Measurements from ENCODE around the gene RPS6KA2. TPM values are rescaled to one million over a fixed set of nuclear protein-coding genes. Genes with fewer than 3 reads are reported as not detected.

The RPS6KA2 gene
- total RNA-seq, 1 donor from 2014 or later = 124 TPM

GRCh38 chr6:166442131-166442685 is 184.8 kb downstream of the RPS6KA2 start:
- no peak overlapping the region for H3K27ac Mint-ChIP-seq (ENCODE audit: unreplicated experiment)
- no peaks in the 10 kb centered on the region for H3K4me1 Mint-ChIP-seq (ENCODE audit: low read depth)
- TF ChIP-seq, protein P1, sequence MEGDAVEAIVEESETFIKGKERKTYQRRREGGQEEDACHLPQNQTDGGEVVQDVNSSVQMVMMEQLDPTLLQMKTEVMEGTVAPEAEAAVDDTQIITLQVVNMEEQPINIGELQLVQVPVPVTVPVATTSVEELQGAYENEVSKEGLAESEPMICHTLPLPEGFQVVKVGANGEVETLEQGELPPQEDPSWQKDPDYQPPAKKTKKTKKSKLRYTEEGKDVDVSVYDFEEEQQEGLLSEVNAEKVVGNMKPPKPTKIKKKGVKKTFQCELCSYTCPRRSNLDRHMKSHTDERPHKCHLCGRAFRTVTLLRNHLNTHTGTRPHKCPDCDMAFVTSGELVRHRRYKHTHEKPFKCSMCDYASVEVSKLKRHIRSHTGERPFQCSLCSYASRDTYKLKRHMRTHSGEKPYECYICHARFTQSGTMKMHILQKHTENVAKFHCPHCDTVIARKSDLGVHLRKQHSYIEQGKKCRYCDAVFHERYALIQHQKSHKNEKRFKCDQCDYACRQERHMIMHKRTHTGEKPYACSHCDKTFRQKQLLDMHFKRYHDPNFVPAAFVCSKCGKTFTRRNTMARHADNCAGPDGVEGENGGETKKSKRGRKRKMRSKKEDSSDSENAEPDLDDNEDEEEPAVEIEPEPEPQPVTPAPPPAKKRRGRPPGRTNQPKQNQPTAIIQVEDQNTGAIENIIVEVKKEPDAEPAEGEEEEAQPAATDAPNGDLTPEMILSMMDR (IDR thresholded peaks at IDR 0.05) = no peak
- no peak overlapping the region for H3K4me3 Mint-ChIP-seq (ENCODE audit: unreplicated experiment)
- no peak for DNase-seq (ENCODE audit: low spot score)
- peaks cover 38% of the 10 kb centered on the region for H3K36me3 Mint-ChIP-seq (ENCODE audit: low read depth)
- no peaks in the 10 kb centered on the region for H3K27me3 Mint-ChIP-seq (ENCODE audit: low read depth)
- H3K9me3 Mint-ChIP-seq (ENCODE audit: low read depth) = no peaks in the 10 kb centered on the region

GRCh38 chr6:166441325-166442078 is 185.5 kb downstream of the RPS6KA2 start:
- Mint-ChIP-seq H3K27me3 (ENCODE audit: low read depth) (no peaks in the 10 kb centered on the region), H3K4me3 (ENCODE audit: unreplicated experiment) (no peak overlapping the region), H3K27ac (ENCODE audit: unreplicated experiment) (no peak overlapping the region), H3K9me3 (ENCODE audit: low read depth) (no peaks in the 10 kb centered on the region), H3K36me3 (ENCODE audit: low read depth) (peaks cover 31% of the 10 kb centered on the region), H3K4me1 (ENCODE audit: low read depth) (no peaks in the 10 kb centered on the region)
- TF ChIP-seq, protein P1 (IDR thresholded peaks at IDR 0.05) = no peak
- DNase-seq (ENCODE audit: low spot score) = no peak

DNA sequence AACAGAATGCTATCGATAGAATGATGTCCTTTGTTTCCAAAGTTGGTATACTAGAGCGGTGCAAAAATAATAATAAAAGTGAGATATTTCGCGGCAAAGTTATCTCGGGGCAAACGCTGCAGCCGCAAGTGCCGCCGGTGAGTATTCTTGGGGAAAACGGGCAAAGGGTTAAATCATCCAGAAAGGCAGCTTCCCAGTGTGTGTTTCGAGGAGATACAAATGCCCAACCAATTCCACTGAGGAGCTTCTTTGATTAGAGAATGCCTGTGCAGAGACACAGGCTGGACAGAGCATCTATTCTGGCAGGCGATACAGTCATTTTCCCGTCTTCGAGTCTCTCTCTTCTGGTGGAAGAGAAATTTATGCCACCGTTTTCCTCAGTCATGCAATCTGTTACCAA is 186.3 kb downstream of the RPS6KA2 start:
- TF ChIP-seq, protein P1 (IDR thresholded peaks at IDR 0.05) = no peak
- Mint-ChIP-seq H3K27ac (ENCODE audit: unreplicated experiment) (no peak overlapping the region), H3K4me3 (ENCODE audit: unreplicated experiment) (no peak overlapping the region), H3K9me3 (ENCODE audit: low read depth) (no peaks in the 10 kb centered on the region), H3K4me1 (ENCODE audit: low read depth) (no peaks in the 10 kb centered on the region), H3K36me3 (ENCODE audit: low read depth) (peaks cover 33% of the 10 kb centered on the region), H3K27me3 (ENCODE audit: low read depth) (no peaks in the 10 kb centered on the region)
- DNase-seq (ENCODE audit: low spot score) = no peak

DNA sequence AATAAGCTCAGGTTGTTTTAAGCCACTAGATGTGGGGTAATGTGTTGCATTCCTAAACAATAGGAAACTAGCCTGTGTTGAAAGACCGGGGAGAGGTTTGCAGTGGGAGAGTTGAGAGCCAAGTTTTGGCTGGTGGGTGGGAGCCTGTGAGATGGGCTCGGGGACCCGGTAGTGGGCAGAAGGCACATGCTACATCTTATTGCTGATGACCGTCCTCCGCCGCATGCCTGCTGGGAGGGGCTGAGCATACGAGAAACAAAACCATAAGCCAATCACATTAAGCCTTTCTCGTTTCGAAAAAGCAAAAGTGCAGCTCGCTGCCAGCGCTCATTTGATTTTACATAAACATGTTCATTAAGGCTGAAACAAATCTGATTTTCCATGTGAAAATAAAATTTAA is 186.9 kb downstream of the RPS6KA2 start:
- TF ChIP-seq, protein P1 (IDR thresholded peaks at IDR 0.05) = no peak
- no peak overlapping the region for H3K4me3 Mint-ChIP-seq (ENCODE audit: unreplicated experiment)
- H3K36me3 Mint-ChIP-seq (ENCODE audit: low read depth) = peaks cover 33% of the 10 kb centered on the region
- no peak for DNase-seq (ENCODE audit: low spot score)
- no peak overlapping the region for H3K27ac Mint-ChIP-seq (ENCODE audit: unreplicated experiment)
- no peaks in the 10 kb centered on the region for H3K4me1 Mint-ChIP-seq (ENCODE audit: low read depth)
- no peaks in the 10 kb centered on the region for H3K27me3 Mint-ChIP-seq (ENCODE audit: low read depth)
- no peaks in the 10 kb centered on the region for H3K9me3 Mint-ChIP-seq (ENCODE audit: low read depth)

DNA sequence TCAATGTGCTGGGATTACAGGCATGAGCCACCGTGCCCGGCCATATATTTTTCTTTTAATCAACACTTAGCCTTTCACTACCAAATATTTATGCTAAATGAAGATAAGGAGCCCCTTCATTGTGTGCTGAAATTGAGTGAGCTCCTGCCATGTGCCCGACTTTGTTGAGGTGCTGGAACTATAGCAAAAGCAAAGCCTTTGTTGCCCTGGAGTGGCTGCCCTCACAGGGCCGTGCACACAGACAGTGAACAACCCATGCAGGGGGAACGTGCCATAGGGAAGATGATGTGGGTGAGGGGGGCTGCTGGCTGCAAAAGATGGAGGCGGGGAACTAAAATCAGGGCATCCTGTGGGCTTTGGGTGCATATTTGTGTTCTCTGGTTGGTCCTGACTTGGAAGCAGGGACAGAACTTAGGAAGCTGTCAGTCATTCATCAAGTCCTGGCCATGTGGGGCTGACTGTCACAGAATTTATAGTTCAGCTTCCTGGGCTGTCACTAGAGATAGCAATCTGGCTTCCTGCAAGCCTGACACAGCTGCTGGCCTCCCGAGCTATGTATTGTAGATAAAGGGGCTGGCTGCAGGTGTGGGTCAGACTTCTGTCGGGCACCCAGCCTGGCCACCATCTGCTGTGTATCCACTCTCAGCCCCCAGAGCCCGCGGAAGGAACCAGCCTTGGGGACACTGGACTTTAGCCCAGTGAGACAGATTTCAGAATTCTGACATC is 187.5 kb downstream of the RPS6KA2 start:
- no peak overlapping the region for H3K4me3 Mint-ChIP-seq (ENCODE audit: unreplicated experiment)
- TF ChIP-seq, protein P1 (IDR thresholded peaks at IDR 0.05) = no peak
- H3K4me1 Mint-ChIP-seq (ENCODE audit: low read depth) = no peaks in the 10 kb centered on the region
- DNase-seq (ENCODE audit: low spot score) = no peak
- H3K27ac Mint-ChIP-seq (ENCODE audit: unreplicated experiment) = no peak overlapping the region
- H3K27me3 Mint-ChIP-seq (ENCODE audit: low read depth) = no peaks in the 10 kb centered on the region
- peaks cover 33% of the 10 kb centered on the region for H3K36me3 Mint-ChIP-seq (ENCODE audit: low read depth)
- H3K9me3 Mint-ChIP-seq (ENCODE audit: low read depth) = no peaks in the 10 kb centered on the region
